ENCODE data around the gene CAPZA1. TPM values are rescaled to one million over a fixed set of nuclear protein-coding genes. Genes with fewer than 3 reads are reported as not detected.
A peak's percentile ranks its signal among the peaks of the same experiment; 100 is the strongest.

CAPZA1 gene
- total and polyA plus RNA-seq, 2 experiments from 2014 or later = 273 to 279 TPM

DNA sequence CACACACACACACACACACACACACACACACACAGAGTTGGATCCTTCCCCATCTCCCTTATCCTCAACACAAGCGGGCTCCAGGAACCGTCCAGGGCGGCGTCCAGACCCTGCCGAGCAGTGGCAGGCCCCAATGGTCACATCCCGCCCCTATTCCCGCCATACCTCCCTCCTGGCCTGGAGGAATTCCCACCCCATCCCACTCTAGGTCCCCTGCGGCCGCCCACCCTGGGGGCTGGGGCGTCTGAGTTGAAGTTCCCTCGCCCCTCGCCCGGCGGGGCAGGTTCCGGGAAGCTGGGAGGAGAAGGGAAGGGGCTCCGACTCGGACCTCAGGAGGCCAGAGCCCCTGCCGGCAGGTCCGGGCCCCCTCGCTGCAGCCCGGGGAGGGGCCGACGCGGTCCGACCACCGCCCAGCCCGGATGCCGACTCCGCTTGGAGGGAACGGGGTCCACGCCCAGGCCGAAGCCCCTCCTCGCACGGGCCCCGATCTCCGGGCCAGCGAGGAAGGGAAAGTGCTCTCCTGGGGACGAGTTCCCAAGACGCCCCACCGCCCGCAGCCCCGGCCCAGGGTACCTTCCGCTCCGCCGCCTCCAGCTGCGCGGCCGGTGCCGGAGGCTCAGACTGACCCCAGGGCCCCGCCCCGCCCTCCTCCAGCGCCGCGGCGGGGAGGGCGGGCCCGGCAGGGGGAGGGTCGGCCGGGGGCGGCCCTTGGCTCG lies 87.0 kb downstream of the CAPZA1 start, which contains the start of gene RHOC:
TSS of gene RHOC (minus strand) at position 623 of the 716 bp plus-strand sequence. CDS start 3,328 bp downstream, outside the sequence.
- Histone ChIP-seq H3K36me3 (ENCODE audit: low read depth) (no peaks in the 10 kb centered on the region; the same call in 1 of the 2 replicates), H3K79me2 (ENCODE audit: insufficient read depth) (peaks cover 42% of the 10 kb centered on the region), H3K4me2 (ENCODE audit: unreplicated experiment) (peak within 1 kb of the TSS; percentile 96), H3K4me3 (peak within 1 kb of the TSS; percentile 90), H4K20me1 (ENCODE audit: insufficient read depth) (no peaks in the 10 kb centered on the region), H3K9me3 (ENCODE audit: low read depth) (no peaks in the 10 kb centered on the region), H2AFZ (peak within 1 kb of the TSS; percentile 87), H3K9me2 (ENCODE audit: insufficient read depth) (no peaks in the 10 kb centered on the region), H3K9ac (peak within 1 kb of the TSS; percentile 95), H3F3A (ENCODE audit: insufficient read depth) (peaks cover 34% of the 10 kb centered on the region), H3K27me3 (replicated peaks; ENCODE audit: insufficient read depth) (no peaks in the 10 kb centered on the region), H3K4me1 (ENCODE audit: insufficient read depth) (peaks cover 12% of the 10 kb centered on the region), H3K27ac (peak within 1 kb of the TSS; percentile 84)
- in situ Hi-C loops (cut with MboI) = no loop called here
- peak; percentile 87 for DNase-seq
- TF ChIP-seq EZH2phosphoT487 (IDR thresholded peaks at IDR 0.05; ENCODE audit: insufficient read depth, low read depth) (no peak), EZH2 (IDR thresholded peaks at IDR 0.05; ENCODE audit: insufficient read depth, poor library complexity, severe bottlenecking) (no peak)
- 2 to 5% methylated on average over 19 to 55 of the region's 61 CpGs for WGBS, 2 experiments (ENCODE audit: low coverage in 1 of 2, low lambda C conversion rate in 2 of 2, missing lambda C conversion rate in 2 of 2)

DNA sequence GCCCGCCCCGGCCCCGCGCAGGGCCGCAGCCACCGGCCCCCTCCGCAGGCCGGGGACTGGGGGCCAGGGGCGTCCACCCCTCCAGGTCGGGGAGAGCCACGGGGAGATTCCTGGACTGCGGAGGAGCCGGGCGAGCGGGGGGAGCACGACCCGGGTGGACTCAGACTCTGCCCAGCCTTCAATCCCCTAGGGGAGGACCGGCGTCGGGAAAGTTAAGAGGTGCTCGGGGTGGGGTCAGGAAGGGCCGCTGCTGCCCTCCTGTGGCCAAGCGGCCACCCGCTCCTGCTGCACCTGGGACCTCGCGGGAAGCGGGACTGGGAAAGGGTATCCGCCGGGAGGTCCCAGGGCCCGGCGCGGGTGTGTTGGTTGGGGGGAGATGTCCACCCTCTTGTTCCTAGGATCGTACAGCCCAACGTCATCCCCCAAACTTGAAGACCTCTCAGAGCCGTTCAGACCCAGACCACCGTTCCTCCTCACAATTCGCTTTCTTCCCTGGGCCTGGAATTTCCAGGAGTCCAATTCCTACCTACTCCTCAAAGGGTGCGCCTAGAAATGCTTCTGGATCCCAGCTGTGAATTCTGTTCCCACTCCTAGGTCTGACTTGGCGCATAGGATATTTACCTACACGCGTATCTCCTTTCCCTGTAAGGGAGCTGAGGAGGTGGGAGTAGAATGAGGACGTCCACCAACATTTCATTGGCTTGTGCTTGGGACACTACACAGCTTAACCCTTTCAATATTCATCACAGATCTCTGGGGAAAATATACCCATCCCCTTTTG lies 87.8 kb downstream of the CAPZA1 start:
- DNase-seq = peak; percentile 95
- no peaks in the 10 kb centered on the region; the same call in 1 of the 2 replicates for H3K36me3 ChIP-seq (ENCODE audit: low read depth)
- in situ Hi-C loops (cut with MboI) = no loop called here

DNA sequence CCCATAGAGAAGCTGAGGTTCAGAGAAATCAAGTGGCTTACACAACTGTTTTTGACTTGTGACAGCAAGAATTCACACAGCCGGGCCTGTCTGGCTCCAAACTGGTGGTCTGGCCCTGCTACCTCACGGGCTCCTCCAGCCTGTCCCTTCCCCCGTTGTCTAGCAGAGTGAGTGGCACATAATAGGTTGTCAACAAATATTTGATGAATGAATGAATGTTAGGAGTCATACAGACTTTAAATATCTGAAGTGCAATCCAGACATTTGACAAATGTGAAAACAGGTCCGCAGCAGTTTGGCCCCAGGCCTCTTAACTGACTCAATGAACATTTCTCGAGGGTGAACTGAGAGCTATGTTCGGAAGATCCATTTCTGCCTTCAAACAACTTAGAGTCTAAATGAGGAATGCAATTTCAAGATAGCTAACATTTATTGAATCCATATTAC lies 88.4 kb downstream of the CAPZA1 start:
- no peak overlapping the region for H3K27ac ChIP-seq
- H2AFZ ChIP-seq = peak overlapping the region; percentile 87
- no peaks in the 10 kb centered on the region for H3K27me3 ChIP-seq (replicated peaks; ENCODE audit: insufficient read depth)
- in situ Hi-C loops (cut with MboI) = no loop called here
- TF ChIP-seq EZH2 (IDR thresholded peaks at IDR 0.05; ENCODE audit: insufficient read depth, poor library complexity, severe bottlenecking) (no peak), EZH2phosphoT487 (IDR thresholded peaks at IDR 0.05; ENCODE audit: insufficient read depth, low read depth) (no peak)
- H3K9me2 ChIP-seq (ENCODE audit: insufficient read depth) = no peaks in the 10 kb centered on the region
- H3K9me3 ChIP-seq (ENCODE audit: low read depth) = no peaks in the 10 kb centered on the region
- H3K4me2 ChIP-seq (ENCODE audit: unreplicated experiment) = peak overlapping the region; percentile 81
- peaks cover 37% of the 10 kb centered on the region for H3K79me2 ChIP-seq (ENCODE audit: insufficient read depth)
- 57 to 60% methylated on average over 6 of the region's 6 CpGs for whole genome bisulfite sequencing, 2 experiments (ENCODE audit: low coverage in 1 of 2, low lambda C conversion rate in 2 of 2, missing lambda C conversion rate in 2 of 2)
- peak overlapping the region; percentile 95 for H3K9ac ChIP-seq
- no peaks in the 10 kb centered on the region for H3K36me3 ChIP-seq (ENCODE audit: low read depth)
- DNase-seq = no peak
- 0 out of 2 replicates have a peak, but pooled peaks cover 6% of the 10 kb centered on the region for H3K4me1 ChIP-seq (ENCODE audit: insufficient read depth)
- H3K4me3 ChIP-seq = peak overlapping the region; percentile 90
- H3F3A ChIP-seq (ENCODE audit: insufficient read depth) = peaks cover 20% of the 10 kb centered on the region
- H4K20me1 ChIP-seq (ENCODE audit: insufficient read depth) = no peaks in the 10 kb centered on the region

More for the DNA sequence above, 87.8 kb downstream of the CAPZA1 start:
- H3K9ac ChIP-seq = peak overlapping the region; percentile 95
- H3K79me2 ChIP-seq (ENCODE audit: insufficient read depth) = peaks cover 42% of the 10 kb centered on the region
- H3K4me2 ChIP-seq (ENCODE audit: unreplicated experiment) = peak overlapping the region; percentile 81
- no peaks in the 10 kb centered on the region for H4K20me1 ChIP-seq (ENCODE audit: insufficient read depth)
- no peaks in the 10 kb centered on the region for H3K9me3 ChIP-seq (ENCODE audit: low read depth)
- peak overlapping the region; percentile 87 for H2AFZ ChIP-seq
- peaks cover 6% of the 10 kb centered on the region; the same call in 1 of the 2 replicates for H3K4me1 ChIP-seq (ENCODE audit: insufficient read depth)
- no peak for TF ChIP-seq EZH2phosphoT487 (IDR thresholded peaks at IDR 0.05; ENCODE audit: insufficient read depth, low read depth)
- TF ChIP-seq EZH2 (IDR thresholded peaks at IDR 0.05; ENCODE audit: insufficient read depth, poor library complexity, severe bottlenecking) = no peak
- H3K27me3 ChIP-seq (replicated peaks; ENCODE audit: insufficient read depth) = no peaks in the 10 kb centered on the region
- no peaks in the 10 kb centered on the region for H3K9me2 ChIP-seq (ENCODE audit: insufficient read depth)
- H3F3A ChIP-seq (ENCODE audit: insufficient read depth) = peaks cover 26% of the 10 kb centered on the region
- no peak overlapping the region; the same call in 1 of the 2 replicates for H3K27ac ChIP-seq
- peak overlapping the region; percentile 90 for H3K4me3 ChIP-seq
- 8 to 9% methylated on average over 29 to 36 of the region's 42 CpGs for WGBS, 2 experiments (ENCODE audit: low coverage in 1 of 2, low lambda C conversion rate in 2 of 2, missing lambda C conversion rate in 2 of 2)

DNA sequence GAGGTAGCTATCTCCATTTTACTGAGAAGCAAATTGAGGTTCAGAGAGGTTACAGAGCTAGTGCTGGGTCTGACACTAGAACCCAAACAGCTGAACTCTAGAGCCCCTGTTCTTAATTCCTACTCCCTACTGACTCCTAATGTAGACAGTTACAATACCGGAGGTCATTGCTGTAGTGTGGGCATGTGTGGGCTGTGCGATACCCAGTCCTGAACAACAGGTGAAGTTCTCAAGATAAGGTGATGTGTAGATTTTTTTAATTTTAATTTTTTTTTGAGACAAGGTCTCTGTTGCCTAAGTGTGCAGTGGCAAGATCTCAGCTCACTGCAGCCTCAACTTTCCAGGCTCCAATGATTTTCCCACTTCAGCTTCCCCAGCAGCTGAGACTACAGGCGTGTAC lies 88.9 kb downstream of the CAPZA1 start:
- H4K20me1 ChIP-seq (ENCODE audit: insufficient read depth) = no peaks in the 10 kb centered on the region
- H3F3A ChIP-seq (ENCODE audit: insufficient read depth) = peaks cover 17% of the 10 kb centered on the region
- H3K27me3 ChIP-seq (replicated peaks; ENCODE audit: insufficient read depth) = no peaks in the 10 kb centered on the region
- in situ Hi-C loops (cut with MboI) = no loop called here
- 93 to 94% methylated on average over 3 of the region's 3 CpGs for WGBS, 2 experiments (ENCODE audit: low coverage in 1 of 2, low lambda C conversion rate in 2 of 2, missing lambda C conversion rate in 2 of 2)
- no peak overlapping the region for H3K4me3 ChIP-seq
- H3K9me3 ChIP-seq (ENCODE audit: low read depth) = no peaks in the 10 kb centered on the region
- no peak overlapping the region for H3K27ac ChIP-seq
- H3K9me2 ChIP-seq (ENCODE audit: insufficient read depth) = no peaks in the 10 kb centered on the region
- no peak overlapping the region for H2AFZ ChIP-seq
- TF ChIP-seq EZH2 (IDR thresholded peaks at IDR 0.05; ENCODE audit: insufficient read depth, poor library complexity, severe bottlenecking) (no peak), EZH2phosphoT487 (IDR thresholded peaks at IDR 0.05; ENCODE audit: insufficient read depth, low read depth) (no peak)
- H3K4me2 ChIP-seq (ENCODE audit: unreplicated experiment) = no peak overlapping the region
- peaks cover 32% of the 10 kb centered on the region for H3K79me2 ChIP-seq (ENCODE audit: insufficient read depth)
- no peak for DNase-seq
- no peaks in the 10 kb centered on the region for H3K36me3 ChIP-seq (ENCODE audit: low read depth)
- 0 out of 2 replicates have a peak, but pooled peaks cover 6% of the 10 kb centered on the region for H3K4me1 ChIP-seq (ENCODE audit: insufficient read depth)
- H3K9ac ChIP-seq = no peak overlapping the region

Data from GM23248 (cell line).